ENCODE measurements around the gene TK2.
"Not testable (repeated sequence)": the region's sequence is repeated elsewhere in the genome, so short reads cannot be mapped to it uniquely, and the experiment has no call there.

Gene TK2

GRCh38 chr16:66572356-66572755 is 22.4 kb upstream of the TK2 start:
- DNase-seq: no peak

GRCh38 chr16:66569827-66570405 is 20.0 kb upstream of the TK2 start:
- DNase-seq: no peak

GRCh38 chr16:66569131-66569530 is 19.2 kb upstream of the TK2 start:
- DNase-seq: no peak

DNA sequence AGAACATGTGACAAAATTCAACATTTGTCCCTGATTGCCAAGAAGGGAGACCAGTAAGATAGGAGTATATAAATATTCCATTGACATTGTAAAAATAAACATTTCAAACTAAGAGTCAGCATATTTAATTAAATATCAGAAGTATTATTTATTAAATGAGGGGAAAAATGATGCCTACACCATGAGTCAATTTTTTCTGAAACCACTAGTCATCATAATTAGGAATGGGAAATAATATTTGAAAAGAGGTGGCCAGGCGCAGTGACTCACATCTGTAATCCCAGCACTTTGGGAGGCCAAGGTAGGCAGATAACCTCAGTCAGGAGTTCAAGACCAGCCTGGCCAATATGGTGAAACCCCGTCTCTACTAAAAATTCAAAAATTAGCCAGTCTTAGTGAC is 18.4 kb upstream of the TK2 start:
- no peak for DNase-seq

DNA sequence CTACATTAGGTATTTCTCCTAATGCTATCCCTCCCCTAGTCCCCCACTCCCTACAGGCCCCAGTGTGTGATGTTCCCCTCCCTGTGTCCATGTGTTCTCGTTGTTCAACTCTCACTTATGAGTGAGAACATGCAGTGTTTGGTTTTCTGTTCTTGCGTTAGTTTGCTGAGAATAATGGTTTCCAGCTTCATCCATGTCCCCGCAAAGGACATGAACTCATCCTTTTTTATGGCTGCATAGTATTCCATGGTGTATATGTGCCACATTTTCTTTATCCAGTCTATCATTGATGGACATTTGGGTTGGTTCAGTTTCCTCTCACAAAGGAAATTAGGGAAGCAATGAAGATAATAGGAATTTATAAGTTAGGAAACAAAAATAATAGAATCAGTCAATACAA is 17.3 kb upstream of the TK2 start:
- DNase-seq: not testable (repeated sequence)

DNA sequence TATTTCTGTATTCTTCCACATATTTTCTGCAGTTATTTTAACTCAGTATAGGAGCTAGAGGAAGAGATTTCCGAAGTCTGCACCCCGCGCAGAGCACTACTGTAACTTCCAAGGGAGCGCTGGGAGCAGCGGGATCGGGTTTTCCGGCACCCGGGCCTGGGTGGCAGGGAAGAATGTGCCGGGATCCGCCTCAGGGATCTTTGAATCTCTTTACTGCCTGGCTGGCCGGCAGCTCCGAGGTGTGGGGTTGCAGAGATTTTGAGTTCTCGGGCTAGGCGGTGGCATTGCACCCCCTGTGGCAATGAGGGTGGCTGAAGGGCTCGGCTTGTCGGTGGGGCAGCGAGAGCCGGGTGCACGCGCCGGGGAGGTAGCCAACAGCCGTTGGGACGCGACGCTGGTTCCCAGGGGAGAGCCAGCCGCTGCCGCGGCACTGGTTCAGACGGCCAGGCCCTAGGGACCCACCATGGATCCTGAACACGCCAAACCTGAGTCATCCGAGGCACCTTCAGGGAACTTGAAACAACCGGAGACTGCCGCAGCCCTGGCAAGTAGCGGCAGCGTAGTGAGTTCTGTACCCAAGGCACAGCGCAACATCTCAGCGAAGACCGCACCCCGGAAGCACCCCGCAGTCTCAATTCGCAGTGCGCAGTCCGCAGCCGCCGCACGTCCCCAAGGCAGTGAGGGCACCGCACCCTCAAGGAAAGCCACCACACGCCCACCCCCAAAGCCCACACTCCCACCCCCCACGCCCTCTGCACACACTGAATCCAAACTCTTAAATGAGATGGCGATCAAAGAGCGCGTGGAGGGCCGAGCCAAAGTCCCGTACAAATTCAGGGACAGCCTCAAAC is 16.4 kb upstream of the TK2 start, which contains the start of gene CMTM1:
Gene CMTM1 (plus strand): TSS at position 389 of the 851 bp plus-strand sequence. CDS start 75 bp downstream, at position 464.
- no peak for DNase-seq

GRCh38 chr16:66563574-66564334 is 13.8 kb upstream of the TK2 start:
- no peak for DNase-seq

DNA sequence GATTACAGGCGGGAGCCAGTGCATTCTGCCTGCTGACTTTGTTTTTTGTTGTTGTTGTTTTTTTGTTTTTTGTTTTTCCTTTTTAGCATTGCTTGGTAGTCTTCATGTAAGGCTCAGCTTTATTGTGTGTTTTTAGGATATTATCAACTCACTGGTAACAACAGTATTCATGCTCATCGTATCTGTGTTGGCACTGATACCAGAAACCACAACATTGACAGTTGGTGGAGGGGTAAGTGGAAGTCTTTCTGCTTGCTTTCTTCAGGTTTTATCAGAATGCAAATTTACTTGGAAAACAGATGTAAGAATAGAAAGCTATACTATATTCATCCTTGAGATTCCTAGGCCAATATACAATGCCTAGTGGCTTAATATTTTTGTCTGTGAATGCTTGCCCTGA is 13.1 kb upstream of the TK2 start:
- DNase-seq: no peak

- DNase-seq: no peak
Measured at GRCh38 chr16:66562409-66562808, 12.5 kb upstream of the TK2 start.

DNA sequence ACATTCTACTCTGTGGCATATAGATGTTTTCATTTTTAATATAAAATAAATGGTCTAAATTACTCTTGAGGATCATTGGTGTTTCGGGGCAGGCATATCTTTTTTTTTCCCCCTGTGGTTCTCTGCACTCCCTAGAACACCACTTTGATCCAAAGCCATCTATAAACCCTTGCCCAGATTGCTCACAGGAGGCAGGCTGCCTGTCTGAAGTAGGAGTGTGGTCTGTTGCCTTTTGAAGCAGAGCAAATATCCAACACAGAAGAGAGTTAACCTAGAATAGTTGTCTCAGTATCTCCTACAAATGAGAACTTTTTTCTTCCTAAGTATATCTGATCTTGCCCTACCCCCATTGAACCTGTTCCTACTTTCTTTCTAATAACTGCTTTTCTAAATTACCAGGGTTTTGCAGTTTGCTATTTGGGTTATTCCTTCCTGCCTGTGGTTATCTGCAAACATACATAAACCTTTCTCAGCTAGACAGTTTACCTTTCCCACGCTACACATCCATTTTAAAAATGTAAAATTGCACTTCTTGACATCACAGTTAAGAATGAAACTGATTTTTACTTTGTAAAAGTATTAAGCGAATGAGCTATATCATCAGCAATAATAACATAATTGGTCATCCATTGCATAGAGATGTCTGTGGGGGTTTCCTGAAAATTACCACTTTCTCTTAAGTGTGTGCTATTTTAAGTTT is 11.6 kb upstream of the TK2 start:
- no peak for DNase-seq

- no peak for DNase-seq
Measured at GRCh38 chr16:66560107-66560506, 10.2 kb upstream of the TK2 start.

GRCh38 chr16:66554495-66554894 is 4.6 kb upstream of the TK2 start:
- no peak for DNase-seq

GRCh38 chr16:66554021-66554420 is 4.1 kb upstream of the TK2 start:
- no peak for DNase-seq

DNA sequence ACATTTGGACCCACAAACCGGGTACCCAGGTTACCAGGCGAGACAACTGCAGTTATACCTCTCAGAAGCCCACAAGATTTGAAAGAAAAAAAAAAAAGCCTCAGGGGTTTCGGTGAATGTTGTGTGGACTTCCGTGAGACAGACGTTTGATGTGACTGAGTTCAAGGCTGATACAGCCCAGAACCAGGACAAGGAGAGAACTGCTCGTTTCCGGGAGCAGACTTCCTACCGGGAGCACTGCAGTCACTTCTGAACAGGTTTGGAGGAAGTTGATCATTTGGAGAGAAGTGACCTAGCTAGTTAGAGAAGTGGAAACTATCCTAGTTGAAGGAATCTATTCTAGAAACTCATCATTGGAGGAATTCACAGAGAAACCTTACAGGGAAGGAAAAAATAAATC is 3.3 kb upstream of the TK2 start:
- no peak for DNase-seq

DNA sequence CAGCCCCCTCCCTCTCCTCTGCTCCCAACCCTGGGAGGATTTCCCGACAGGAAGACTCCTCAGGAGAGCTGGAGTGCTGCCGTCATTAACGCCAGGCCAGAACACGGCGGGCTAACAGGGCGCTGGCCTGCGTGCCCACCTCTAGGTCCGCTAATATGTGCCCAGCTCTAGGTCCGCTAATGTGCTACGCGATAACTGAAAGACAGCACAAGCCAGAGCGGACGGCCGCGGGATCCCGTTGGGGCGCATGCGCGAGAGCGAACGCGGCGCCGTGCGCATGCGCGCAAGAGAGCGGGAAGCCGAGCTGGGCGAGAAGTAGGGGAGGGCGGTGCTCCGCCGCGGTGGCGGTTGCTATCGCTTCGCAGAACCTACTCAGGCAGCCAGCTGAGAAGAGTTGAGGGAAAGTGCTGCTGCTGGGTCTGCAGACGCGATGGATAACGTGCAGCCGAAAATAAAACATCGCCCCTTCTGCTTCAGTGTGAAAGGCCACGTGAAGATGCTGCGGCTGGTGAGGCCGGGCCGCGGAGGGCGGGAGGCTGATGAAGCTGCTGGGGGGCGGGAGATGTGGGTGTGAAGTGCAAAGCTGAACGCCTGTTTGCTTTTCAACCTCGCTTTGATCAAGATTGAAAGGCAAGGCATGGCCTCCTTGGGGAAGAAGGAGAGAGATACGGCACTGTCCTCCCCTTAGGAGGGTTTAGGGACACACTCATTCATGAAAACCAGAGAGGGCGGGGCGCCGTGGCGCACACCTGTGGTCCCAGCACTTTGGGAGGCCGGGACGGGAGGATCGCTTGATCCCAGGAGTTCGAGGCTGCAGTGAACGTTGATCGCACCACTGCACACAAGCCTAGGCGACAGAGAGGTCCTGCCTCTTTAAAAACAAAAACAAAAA is 2.6 kb upstream of the TK2 start, which contains the start of gene CKLF:
Gene CKLF (plus strand): TSS at position 291 of the 892 bp plus-strand sequence. CDS start 140 bp downstream, at position 431.
- DNase-seq: peak; percentile 86

DNA sequence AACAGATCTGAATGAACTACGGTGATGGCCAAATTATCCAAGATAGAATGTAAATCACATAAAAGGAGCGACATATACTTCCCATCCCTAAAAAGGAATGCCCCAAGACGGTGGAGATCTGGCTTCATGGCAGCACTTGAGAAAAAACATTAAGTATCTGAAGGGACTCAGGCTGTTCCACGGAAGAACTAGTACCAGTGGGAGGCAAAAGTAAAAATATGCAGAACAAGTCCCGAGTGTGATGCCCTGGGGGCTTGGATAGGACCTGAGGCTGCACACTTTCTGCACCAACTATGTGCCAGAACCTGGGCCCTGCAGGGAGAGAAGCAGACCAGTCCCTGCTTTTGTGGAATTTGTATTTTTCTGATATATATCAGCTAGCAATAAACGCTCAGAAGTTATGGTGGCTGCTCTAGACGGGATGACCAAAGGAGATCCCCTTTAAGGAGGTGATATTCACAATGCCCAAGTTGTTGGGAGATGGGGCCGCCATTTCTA is 1.9 kb upstream of the TK2 start:
- no peak for DNase-seq

- DNase-seq: peak; percentile 20
Measured at GRCh38 chr16:66551348-66551759, 1.4 kb upstream of the TK2 start.

DNA sequence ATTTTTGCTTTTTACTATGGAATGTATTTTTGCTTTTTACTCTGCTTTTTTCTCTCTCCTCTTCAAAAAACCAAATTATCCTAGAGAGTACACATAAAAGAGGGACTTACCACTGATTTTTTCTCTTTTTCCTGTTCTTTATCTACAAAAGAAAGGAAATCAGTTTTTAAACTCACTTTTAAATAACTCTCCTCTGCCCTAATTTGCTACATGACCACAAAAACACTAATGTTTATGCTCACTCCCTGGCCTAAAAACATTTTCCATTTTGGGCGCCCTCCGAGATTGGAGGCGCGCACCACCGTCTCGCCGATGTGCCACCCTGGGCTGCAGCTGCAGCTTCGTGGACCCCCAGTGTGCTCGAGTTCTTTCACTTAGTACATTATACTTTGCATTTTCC is 1.1 kb downstream of the TK2 start:
- DNase-seq: no peak

DNA sequence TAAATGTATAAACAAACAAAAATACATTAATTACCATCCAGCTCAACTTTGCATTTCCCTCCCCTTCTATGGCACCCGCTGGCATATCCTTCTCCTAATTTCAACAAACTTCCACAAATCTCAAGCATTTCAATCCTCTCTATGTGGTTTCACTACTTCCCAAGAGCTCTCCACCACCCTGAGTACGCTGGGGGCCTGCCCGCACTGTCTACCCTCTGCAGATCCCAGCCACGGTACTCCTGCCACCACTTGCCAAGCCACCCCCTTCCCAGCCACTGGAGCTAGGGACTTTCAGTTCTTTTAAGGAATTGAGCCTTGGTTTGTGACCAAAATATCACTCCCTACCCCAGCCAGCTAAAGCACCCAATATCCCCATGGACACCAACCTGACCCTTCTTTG is 1.9 kb downstream of the TK2 start:
- DNase-seq: no peak

GRCh38 chr16:66547101-66547989 is 2.6 kb downstream of the TK2 start:
- DNase-seq: no peak

Data from NCI-H2227 treated with DMSO at 0.1 percent for 48 hours (cell line).